CD4-positive, alpha-beta T cell treated with Interferon alpha-2 for 1 hour (primary cell): ENCODE data around the gene RTEL1.
"Not testable (repeated sequence)": the region's sequence is repeated elsewhere in the genome, so short reads cannot be mapped to it uniquely, and the experiment has no call there.

Source experiments
- DNase-seq, 2 donors: peaks; one replicate each; pipeline ENCODE4 v3.0.0-alpha.2; 2020 to 2022

The RTEL1 gene, protein sequence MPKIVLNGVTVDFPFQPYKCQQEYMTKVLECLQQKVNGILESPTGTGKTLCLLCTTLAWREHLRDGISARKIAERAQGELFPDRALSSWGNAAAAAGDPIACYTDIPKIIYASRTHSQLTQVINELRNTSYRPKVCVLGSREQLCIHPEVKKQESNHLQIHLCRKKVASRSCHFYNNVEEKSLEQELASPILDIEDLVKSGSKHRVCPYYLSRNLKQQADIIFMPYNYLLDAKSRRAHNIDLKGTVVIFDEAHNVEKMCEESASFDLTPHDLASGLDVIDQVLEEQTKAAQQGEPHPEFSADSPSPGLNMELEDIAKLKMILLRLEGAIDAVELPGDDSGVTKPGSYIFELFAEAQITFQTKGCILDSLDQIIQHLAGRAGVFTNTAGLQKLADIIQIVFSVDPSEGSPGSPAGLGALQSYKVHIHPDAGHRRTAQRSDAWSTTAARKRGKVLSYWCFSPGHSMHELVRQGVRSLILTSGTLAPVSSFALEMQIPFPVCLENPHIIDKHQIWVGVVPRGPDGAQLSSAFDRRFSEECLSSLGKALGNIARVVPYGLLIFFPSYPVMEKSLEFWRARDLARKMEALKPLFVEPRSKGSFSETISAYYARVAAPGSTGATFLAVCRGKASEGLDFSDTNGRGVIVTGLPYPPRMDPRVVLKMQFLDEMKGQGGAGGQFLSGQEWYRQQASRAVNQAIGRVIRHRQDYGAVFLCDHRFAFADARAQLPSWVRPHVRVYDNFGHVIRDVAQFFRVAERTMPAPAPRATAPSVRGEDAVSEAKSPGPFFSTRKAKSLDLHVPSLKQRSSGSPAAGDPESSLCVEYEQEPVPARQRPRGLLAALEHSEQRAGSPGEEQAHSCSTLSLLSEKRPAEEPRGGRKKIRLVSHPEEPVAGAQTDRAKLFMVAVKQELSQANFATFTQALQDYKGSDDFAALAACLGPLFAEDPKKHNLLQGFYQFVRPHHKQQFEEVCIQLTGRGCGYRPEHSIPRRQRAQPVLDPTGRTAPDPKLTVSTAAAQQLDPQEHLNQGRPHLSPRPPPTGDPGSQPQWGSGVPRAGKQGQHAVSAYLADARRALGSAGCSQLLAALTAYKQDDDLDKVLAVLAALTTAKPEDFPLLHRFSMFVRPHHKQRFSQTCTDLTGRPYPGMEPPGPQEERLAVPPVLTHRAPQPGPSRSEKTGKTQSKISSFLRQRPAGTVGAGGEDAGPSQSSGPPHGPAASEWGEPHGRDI (N-terminal part only)

DNA sequence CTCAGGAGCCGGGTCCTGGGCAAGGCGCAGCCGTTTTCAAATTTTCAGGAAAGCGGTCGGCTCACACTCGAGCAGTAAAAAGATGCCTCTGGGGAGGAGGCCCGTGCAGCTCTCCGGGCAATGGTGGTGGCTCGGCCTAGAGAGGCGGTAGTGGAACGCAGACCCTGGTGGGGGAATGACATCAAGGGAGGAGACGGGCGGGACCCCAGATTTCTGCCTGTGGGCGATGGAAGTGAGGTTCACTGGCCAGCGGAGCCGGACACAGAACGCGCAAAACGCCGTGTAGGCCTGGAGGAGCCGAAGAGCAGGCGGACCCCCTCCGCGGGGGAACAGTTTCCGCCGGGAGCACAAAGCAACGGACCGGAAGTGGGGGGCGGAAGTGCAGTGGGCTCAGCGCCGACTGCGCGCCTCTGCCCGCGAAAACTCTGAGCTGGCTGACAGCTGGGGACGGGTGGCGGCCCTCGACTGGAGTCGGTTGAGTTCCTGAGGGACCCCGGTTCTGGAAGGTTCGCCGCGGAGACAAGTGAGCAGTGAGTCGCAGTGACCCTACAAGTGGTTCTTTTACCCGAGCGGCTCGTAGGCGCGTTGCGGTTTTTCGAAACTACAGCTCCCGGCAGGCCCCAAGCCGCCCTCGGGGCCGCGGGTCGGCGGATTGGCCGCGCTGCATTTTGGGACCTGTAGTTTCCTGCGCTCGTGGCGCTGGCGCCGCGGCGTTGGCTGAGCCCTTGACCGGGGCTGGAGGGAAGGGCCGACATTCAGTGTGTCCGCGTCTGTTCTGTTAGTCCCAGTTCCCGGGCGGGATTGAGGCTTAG, at the start of gene RTEL1:
TSS of gene RTEL1 (plus strand) at position 376 of the 812 bp plus-strand sequence. CDS start 1,091 bp downstream, outside the sequence.
- DNase-seq: peak; percentile 84 to 91

GRCh38 chr20:63610581-63611435, 47.3 kb upstream of the RTEL1 start:
- DNase-seq: no peak

DNA sequence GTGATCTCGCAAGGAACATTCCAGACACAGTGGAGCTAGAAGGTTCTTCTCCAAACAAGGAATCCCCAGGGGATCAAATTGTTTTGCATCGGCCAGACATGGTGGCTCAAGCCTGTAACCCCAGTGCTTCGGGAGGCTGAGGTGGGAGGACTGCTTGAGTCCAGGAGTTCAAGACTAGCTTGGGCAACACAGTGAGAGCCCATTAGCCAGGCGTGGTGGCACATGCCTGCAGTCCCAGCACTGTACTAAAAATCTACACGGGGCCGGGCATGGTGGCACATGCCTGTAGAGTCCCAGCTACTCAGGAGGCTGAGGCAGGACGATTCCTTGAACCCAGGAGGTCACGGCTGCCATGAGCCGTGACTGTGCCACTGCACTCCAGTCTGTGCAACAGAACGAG, 46.5 kb upstream of the RTEL1 start:
- no peak for DNase-seq

- DNase-seq: peak in 1 of 2 donors; percentile 60
Observed at GRCh38 chr20:63612276-63612931, 45.7 kb upstream of the RTEL1 start.

- DNase-seq: not testable (repeated sequence)
Observed at GRCh38 chr20:63613863-63614594, 44.1 kb upstream of the RTEL1 start.

GRCh38 chr20:63617092-63617875, 40.8 kb upstream of the RTEL1 start:
- DNase-seq: no peak

GRCh38 chr20:63617876-63618265, 40.2 kb upstream of the RTEL1 start:
- no peak for DNase-seq

GRCh38 chr20:63618291-63618980, 39.7 kb upstream of the RTEL1 start:
- DNase-seq: no peak

- no peak for DNase-seq
Observed at GRCh38 chr20:63619086-63619485, 39.0 kb upstream of the RTEL1 start.

GRCh38 chr20:63619505-63619904, 38.6 kb upstream of the RTEL1 start:
- no peak for DNase-seq

DNA sequence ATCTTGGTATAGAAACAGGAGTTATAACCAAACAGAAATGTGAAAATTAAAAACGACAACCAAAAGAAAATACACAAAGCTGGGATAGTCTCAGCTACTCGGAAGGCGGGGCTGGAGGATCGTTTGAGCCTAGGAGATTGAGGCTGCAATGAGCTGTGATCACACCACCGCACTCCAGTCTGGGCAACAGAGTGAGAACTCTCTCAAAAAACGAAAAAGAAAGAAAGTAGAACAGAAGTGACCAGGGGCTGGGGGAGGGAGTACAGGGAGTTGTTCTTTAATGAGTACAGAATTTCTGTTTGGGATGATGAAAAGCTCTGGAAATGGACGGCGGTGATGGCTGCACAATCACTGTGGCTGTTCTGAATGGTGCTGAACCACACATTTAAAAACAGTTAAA, 37.1 kb upstream of the RTEL1 start:
- DNase-seq: no peak

GRCh38 chr20:63622096-63622495, 36.0 kb upstream of the RTEL1 start:
- no peak for DNase-seq

DNA sequence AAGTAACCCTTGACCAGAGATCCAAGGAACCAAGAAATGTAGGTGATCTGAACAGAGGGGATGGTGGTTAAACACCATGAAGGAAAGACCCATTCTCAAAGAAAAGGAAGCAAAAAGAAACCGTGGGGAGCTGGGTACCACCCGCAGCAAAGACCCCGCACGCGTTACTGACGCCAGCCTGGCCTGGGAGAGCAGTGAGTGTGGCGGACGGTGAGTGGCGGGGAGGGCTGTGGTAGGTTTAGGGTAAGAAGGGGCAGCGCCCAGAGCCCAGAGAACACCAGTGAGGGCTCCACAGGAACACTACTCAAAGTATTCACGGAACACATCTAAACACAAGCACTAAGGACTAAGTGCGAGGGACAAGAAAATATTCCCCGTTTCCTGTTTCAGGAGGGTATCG, 35.4 kb upstream of the RTEL1 start:
- no peak for DNase-seq

- DNase-seq: no peak
Observed at GRCh38 chr20:63624486-63624885, 33.6 kb upstream of the RTEL1 start.

- DNase-seq: peak in 1 of 2 donors; percentile 31
Observed at GRCh38 chr20:63625771-63626423, 32.2 kb upstream of the RTEL1 start.

DNA sequence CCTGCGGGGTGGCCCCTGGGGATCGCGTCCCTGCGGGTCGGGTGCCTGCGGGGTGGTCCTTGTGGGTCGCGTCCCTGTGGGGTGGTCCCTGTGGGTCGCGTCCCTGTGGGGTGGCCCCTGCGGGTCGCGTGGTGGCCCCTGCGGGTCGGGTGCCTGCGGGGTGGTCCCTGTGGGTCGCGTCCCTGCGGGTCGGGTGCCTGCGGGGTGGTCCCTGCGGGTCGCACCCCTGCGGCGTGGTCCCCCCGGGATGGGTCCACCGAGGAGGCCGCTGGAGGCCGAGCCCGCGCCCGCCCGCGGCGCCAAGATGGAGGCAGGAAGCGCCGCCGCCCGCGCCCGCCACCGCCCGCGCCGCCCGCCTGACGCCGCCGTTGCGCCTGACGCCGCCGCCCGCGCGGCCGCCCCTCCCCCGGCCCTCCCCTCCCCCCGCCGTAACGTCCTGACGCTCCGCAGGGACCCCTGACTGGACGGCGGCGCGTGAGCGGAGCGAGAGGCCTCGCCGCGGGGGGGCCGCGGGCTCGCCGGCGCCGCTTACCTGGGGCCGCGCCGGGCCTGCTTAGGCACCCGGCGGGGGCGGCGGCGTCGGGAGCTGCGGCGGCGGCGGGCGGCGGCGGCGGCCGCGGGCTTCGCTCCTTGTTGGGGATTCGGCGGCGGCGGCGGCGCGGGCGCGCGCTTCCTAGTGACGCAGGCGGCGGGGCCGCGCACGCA, 31.5 kb upstream of the RTEL1 start, which contains the start of gene GMEB2:
TSS of gene GMEB2 (minus strand) at position 678 of the 705 bp plus-strand sequence. CDS start 7,704 bp downstream, outside the sequence.
- no peak for DNase-seq
